Right lobe of liver (tissue), 4 donors: Measurements from ENCODE around the gene MEGF8.

Source experiments
- POLR2A ChIP-seq: fragments of 450-650 bp; IDR thresholded peaks from one replicate; pipeline ENCODE4 v1.6.1; 2017; ENCODE audit warnings: antibody characterized with exemption, mild to moderate bottlenecking
- TF ChIP-seq, protein P1 (sequence below), 4 donors: fragments of 200-600 bp in 3 of 4; fragments of 450-650 bp in 1 of 4; IDR thresholded peaks; one replicate each; pipeline versions ENCODE4 v1.5.1 to v1.8.0; 2016 to 2022; ENCODE audit warnings: antibody characterized with exemption in 4 of 4, mild to moderate bottlenecking in 2 of 4
- donor health status: DM: no; HTN: no; CAD: no.
- donor health status: DM: no; HTN: no; CAD: no.
- donor health status: DM: no; HTN: yes; CAD: no.

DNA sequence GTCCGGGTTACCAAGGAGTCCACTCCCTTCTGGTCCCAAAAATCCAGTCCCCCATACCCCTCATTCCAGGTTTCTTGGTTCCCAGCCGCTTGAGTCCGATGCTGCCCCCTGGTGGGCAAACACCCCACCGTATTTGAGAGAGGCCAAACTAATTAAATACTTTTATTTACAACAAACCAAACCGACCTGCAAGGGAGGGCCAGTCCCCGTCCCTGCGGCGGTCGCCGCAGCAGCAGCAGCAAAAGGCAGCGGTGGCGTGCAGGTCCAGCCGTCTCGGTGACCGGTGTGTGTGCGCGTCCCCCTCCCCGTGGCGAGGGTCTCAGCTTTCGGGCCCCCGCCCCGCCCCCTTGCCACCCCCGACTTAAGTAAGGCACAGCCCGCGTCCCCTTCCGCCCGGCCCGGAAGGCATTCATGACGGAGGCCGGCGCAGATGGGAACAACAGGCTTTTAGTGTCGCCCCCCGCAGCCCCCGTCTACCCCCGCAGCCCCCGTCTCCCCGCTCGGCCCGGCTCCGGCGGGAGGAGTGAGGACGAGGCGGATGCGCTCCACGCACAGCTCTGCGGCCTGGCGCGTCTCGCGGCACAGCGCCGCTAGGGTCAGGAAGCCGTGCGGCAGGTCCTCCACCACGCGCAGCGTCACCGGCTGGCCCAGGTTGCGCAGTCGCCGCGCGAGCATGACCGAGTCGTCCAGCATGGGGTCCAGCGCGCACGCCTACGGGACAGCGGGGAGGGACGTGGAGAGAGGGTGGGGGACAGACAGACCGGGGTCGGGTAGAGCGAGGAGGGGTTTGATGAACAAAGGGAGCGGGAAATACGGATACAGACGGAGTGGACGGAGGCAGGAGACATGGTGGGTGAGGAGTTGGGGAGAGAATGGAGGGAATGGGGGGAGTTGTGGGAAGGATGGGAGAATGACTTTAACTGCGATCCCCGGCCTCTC lies 76.2 kb downstream of the MEGF8 start:
- TF ChIP-seq POLR2A = no peak
- TF ChIP-seq, protein P1, sequence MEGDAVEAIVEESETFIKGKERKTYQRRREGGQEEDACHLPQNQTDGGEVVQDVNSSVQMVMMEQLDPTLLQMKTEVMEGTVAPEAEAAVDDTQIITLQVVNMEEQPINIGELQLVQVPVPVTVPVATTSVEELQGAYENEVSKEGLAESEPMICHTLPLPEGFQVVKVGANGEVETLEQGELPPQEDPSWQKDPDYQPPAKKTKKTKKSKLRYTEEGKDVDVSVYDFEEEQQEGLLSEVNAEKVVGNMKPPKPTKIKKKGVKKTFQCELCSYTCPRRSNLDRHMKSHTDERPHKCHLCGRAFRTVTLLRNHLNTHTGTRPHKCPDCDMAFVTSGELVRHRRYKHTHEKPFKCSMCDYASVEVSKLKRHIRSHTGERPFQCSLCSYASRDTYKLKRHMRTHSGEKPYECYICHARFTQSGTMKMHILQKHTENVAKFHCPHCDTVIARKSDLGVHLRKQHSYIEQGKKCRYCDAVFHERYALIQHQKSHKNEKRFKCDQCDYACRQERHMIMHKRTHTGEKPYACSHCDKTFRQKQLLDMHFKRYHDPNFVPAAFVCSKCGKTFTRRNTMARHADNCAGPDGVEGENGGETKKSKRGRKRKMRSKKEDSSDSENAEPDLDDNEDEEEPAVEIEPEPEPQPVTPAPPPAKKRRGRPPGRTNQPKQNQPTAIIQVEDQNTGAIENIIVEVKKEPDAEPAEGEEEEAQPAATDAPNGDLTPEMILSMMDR (IDR thresholded peaks at IDR 0.05) = peak; percentile 68 to 75 (median 72)
